GM10266 (cell line): ENCODE results near the gene NCKAP5.

Experiments
- DNase-seq: peaks from one replicate; pipeline ENCODE4 v3.0.0; 2012; ENCODE audit errors: extremely low spot score
- CTCF ChIP-seq: IDR thresholded peaks from 2 replicates; pipeline ENCODE4 v1.5.1; 2012; ENCODE audit warnings: mild to moderate bottlenecking, low read depth; ENCODE audit not compliant: control insufficient read depth, insufficient read depth; ENCODE audit errors: missing control alignments

The NCKAP5 gene

DNA sequence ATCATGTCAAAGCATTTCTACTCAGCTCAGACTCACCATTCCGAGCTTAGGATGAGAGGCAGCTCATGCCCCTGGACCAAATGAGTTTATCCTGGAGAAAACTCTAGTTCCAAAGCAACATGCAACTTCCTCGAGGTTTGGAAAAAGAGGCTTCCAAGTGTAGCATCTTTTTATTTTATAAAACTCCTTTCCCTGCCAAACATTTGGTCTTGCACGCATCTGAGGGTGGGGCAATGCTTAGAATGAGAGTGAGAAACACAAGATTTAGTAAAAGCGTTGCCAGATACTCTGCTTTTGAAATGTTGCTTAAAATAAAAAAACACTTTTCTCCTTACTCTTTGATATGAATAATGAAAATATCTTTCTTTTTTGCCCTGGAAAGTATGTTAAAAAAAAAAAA lies 151.5 kb downstream of the NCKAP5 start:
- no peak for TF ChIP-seq CTCF
- no peak for DNase-seq

DNA sequence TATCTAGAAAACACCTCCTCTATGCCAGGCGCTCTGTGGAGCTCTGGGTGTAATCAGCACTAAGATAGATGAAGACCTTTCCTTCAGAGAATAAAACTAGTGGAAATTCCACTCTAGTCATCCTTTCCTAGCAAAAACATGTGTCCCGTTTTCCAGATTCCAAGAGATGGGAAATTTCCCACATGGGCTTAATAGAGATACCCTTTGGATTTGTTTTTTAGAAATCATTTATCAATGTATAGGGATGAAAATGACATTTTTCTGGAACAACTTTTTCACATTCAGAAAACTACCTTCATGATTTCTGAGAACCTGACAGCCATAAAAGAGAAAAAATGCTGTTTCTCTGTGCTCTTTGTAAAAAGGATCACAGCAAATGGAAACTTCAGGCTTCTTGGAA lies 152.1 kb downstream of the NCKAP5 start:
- no peak for DNase-seq
- TF ChIP-seq CTCF: no peak

DNA sequence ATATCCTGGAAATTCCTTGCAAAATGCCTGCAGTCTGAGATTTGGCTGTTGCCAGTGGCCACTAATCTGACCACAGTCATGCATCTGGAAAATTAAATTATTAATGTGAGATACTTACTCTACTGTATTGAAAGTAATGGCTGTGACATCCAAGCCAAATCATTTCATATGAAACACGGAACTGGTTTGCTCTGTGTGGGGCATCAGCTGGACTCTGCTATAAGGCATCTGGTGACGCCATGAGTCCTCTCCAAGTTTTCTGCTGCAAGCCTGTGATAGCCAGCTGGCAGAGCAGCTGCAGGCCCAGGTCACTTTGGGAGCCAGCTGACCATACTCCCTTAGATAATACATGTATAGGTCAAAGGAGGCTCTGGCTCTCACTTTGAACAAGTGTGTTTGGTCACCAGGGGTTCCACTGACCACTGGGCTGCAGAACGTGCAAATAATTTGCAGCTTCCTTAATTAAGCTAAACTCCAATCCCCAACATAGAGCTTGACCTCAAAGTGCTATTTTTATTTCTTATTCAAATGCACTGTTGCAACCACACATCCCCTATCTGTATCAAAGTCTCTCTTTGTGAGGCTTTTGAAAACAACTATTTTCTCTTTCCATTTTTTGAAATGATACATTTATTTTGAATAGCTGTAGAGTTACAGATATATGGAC lies 152.9 kb downstream of the NCKAP5 start:
- DNase-seq: no peak
- no peak for TF ChIP-seq CTCF

DNA sequence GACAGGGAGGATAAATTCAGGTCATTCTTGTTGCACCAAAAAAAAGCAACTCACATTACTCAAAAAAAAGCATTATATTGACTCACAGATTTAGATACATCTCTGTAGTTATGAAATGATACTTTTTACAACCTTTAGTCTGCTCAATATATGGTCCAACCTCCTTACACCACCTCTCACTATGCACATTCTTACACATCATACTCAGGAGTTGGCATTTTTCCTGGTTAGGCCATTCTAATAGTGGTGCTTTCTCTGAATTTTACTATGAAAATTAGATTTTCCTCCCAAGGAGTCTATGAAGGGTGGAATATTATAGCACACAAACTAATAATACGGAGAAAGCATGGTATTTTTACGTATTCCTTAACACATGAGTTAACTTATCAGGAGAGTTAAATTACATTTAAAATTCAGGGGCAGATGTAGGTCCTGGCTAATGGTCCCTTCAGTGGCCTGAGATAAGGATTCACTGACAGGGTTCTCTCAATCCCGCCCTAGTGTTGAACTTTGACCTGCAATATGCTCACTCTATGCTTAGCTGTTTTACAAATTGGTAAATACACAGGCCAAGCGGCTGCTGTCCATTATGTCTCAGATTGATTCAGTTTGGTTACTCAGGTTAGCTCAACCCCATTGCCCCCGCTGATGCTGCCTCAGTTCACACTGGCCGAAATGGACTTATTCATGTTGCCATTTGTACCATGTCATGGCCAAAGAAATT lies 153.6 kb downstream of the NCKAP5 start:
- no peak for DNase-seq

DNA sequence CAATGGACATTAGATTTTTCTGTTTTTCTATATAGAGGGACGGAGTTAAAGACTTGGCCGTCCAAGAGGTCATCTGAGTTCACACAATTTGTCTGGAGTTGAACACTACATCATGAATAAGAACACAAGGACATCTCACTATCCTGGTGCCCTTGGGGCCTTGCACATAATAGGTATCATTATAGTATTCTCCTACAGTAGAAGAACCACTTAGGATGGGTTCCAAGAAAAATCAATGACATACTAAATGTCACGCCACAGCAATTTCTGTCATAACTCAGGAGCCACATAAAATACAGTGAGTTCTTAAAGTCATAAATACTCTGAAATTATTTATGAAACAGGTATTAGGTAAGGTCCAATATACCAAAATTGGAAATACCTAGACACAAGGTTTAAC lies 154.4 kb downstream of the NCKAP5 start:
- DNase-seq: no peak
- no peak for TF ChIP-seq CTCF

More for the DNA sequence above, 153.6 kb downstream of the NCKAP5 start:
- TF ChIP-seq CTCF: no peak

GRCh38 chr2:133412694-133413093 lies 155.6 kb downstream of the NCKAP5 start:
- DNase-seq: no peak
- TF ChIP-seq CTCF: no peak

DNA sequence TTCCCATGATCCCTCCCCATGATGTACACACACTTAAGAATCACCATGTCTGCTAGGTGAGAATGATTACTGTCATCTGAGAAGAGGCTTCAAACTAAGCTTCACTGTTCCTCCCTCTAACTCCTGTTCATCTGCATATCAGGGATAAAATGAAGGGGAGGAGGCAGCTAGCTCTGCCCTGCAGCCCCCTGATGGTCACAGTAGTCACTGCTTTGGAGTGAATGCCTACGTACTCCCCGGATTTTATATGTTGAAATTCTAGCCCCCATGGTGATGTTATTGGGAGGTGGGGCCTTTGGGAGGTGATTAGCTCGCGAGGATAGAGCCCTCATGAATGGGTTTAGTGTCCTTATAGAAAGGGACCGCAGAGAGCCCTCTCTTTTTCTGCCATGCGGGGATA lies 156.4 kb downstream of the NCKAP5 start:
- TF ChIP-seq CTCF: no peak
- no peak for DNase-seq
